Measurements from ENCODE around the gene TTLL5. TPM values are rescaled to one million over a fixed set of nuclear protein-coding genes. Genes with fewer than 3 reads are reported as not detected.

The TTLL5 gene
- polyA plus RNA-seq, 3 donors, result 4.2 to 7.2 (median 4.7) TPM

GRCh38 chr14:75832621-75833297 lies 171.7 kb downstream of the TTLL5 start:
- Histone ChIP-seq H3K79me2 (ENCODE audit: insufficient read depth, low read length) (no peaks in the 10 kb centered on the region), H4K20me1 (ENCODE audit: insufficient read depth, low read length) (no peaks in the 10 kb centered on the region), H2AFZ (ENCODE audit: insufficient read depth, low read depth, low read length, poor library complexity, severe bottlenecking) (no peak overlapping the region), H3K27ac (ENCODE audit: low read depth in 1 of 2, low read length in 2 of 2) (no peak overlapping the region), H3K4me2 (replicated peaks; ENCODE audit: extremely low read depth, low read length, poor library complexity, severe bottlenecking) (no peak overlapping the region), H3K4me3 (replicated peaks in 1 of 3; ENCODE audit: low read depth in 2 of 3, low read length in 3 of 3) (no peak overlapping the region), H3K27me3 (ENCODE audit: control insufficient read depth in 2 of 2, insufficient read depth in 2 of 2, low read length in 2 of 2) (no peaks in the 10 kb centered on the region), H3K36me3 (replicated peaks in 1 of 2; ENCODE audit: control insufficient read depth in 1 of 2, insufficient read depth in 2 of 2, low read length in 2 of 2) (peaks cover 0 to 11% of the 10 kb centered on the region in 2 donors), H3K9ac (ENCODE audit: insufficient read depth, low read length, poor library complexity, severe bottlenecking) (no peak overlapping the region), H3K4me1 (ENCODE audit: control insufficient read depth in 1 of 2, insufficient read depth in 2 of 2, low read length in 2 of 2) (peaks cover 9 to 12% of the 10 kb centered on the region in 2 donors), H3K9me3 (replicated peaks in 1 of 2; ENCODE audit: control insufficient read depth in 1 of 2, insufficient read depth in 1 of 2, low read length in 2 of 2) (no peaks in the 10 kb centered on the region)
- intact Hi-C loops (cut with micrococcal nuclease), result no loop called here
- TF ChIP-seq CTCF (IDR thresholded peaks at IDR 0.05), result no peak
- Mint-ChIP-seq H3K4me3 (no peak overlapping the region), H3K4me1 (peaks cover 11% of the 10 kb centered on the region), H3K36me3 (peaks cover 8 to 13% of the 10 kb centered on the region in 2 donors), H3K27ac (no peak overlapping the region), H3K27me3 (ENCODE audit: low read depth in 3 of 3) (peaks cover 0 to 1% (median 0%) of the 10 kb centered on the region in 3 donors), H3K9me3 (no peaks in the 10 kb centered on the region)
- DNase-seq, result no peak
- WGBS (ENCODE audit: insufficient coverage), result 70% methylated on average over 7 of the region's 10 CpGs

GRCh38 chr14:75833326-75834020 lies 172.4 kb downstream of the TTLL5 start:
- no peak overlapping the region for H3K4me2 ChIP-seq (replicated peaks; ENCODE audit: extremely low read depth, low read length, poor library complexity, severe bottlenecking)
- no peak for TF ChIP-seq CTCF (IDR thresholded peaks at IDR 0.05)
- no peak for DNase-seq
- H3K27ac ChIP-seq (ENCODE audit: low read depth in 1 of 2, low read length in 2 of 2), result no peak overlapping the region
- H3K27me3 Mint-ChIP-seq (ENCODE audit: low read depth in 3 of 3), result peaks cover 0 to 1% (median 0%) of the 10 kb centered on the region in 3 donors
- WGBS (ENCODE audit: insufficient coverage), result no CpG with 5 or more reads among the region's 2 CpGs
- H3K4me1 Mint-ChIP-seq, result peaks cover 11% of the 10 kb centered on the region
- H3K27me3 ChIP-seq (ENCODE audit: control insufficient read depth in 2 of 2, insufficient read depth in 2 of 2, low read length in 2 of 2), result no peaks in the 10 kb centered on the region
- no peaks in the 10 kb centered on the region for H4K20me1 ChIP-seq (ENCODE audit: insufficient read depth, low read length)
- H3K4me3 Mint-ChIP-seq, result no peak overlapping the region
- peaks cover 9 to 17% of the 10 kb centered on the region in 2 donors for H3K36me3 Mint-ChIP-seq
- H3K9me3 Mint-ChIP-seq, result peaks cover 0 to 5% (median 0%) of the 10 kb centered on the region in 7 donors
- H3K4me3 ChIP-seq (replicated peaks in 1 of 3; ENCODE audit: low read depth in 2 of 3, low read length in 3 of 3), result no peak overlapping the region
- H2AFZ ChIP-seq (ENCODE audit: insufficient read depth, low read depth, low read length, poor library complexity, severe bottlenecking), result no peak overlapping the region
- H3K36me3 ChIP-seq (replicated peaks in 1 of 2; ENCODE audit: control insufficient read depth in 1 of 2, insufficient read depth in 2 of 2, low read length in 2 of 2), result peaks cover 0 to 11% of the 10 kb centered on the region in 2 donors
- H3K9me3 ChIP-seq (replicated peaks in 1 of 2; ENCODE audit: control insufficient read depth in 1 of 2, insufficient read depth in 1 of 2, low read length in 2 of 2), result no peaks in the 10 kb centered on the region
- H3K27ac Mint-ChIP-seq, result no peak overlapping the region
- intact Hi-C loops (cut with micrococcal nuclease), result no loop called here
- no peaks in the 10 kb centered on the region for H3K79me2 ChIP-seq (ENCODE audit: insufficient read depth, low read length)
- peaks cover 9 to 12% of the 10 kb centered on the region in 2 donors for H3K4me1 ChIP-seq (ENCODE audit: control insufficient read depth in 1 of 2, insufficient read depth in 2 of 2, low read length in 2 of 2)
- no peak overlapping the region for H3K9ac ChIP-seq (ENCODE audit: insufficient read depth, low read length, poor library complexity, severe bottlenecking)

Measured in CD14-positive monocyte (primary cell).